ENCODE measurements around the gene KLK3.

Gene KLK3

GRCh38 chr19:50835103-50835784 is 19.5 kb upstream of the KLK3 start:
- no peaks in the 10 kb centered on the region for H3K9me3 ChIP-seq (ENCODE audit: insufficient read depth, low read length)
- H3K4me2 ChIP-seq (ENCODE audit: low read depth, low read length, poor library complexity, severe bottlenecking): peak overlapping the region; percentile 59
- H3K4me3 ChIP-seq (ENCODE audit: insufficient read depth, low read length, poor library complexity, severe bottlenecking): peak overlapping the region; percentile 39
- H3K27me3 ChIP-seq (ENCODE audit: low read length): no peaks in the 10 kb centered on the region
- H3F3A ChIP-seq (ENCODE audit: insufficient read depth): no peaks in the 10 kb centered on the region
- H4K20me1 ChIP-seq (ENCODE audit: low read depth, low read length): no peaks in the 10 kb centered on the region
- no peaks in the 10 kb centered on the region for H3K36me3 ChIP-seq (ENCODE audit: low read length)
- peak overlapping the region; percentile 40 for H2AFZ ChIP-seq (ENCODE audit: low read depth, low read length, severe bottlenecking)
- no peaks in the 10 kb centered on the region for H3K79me2 ChIP-seq (ENCODE audit: insufficient read depth, low read length)
- H3K9ac ChIP-seq (ENCODE audit: low read length): peak overlapping the region; percentile 44
- TF ChIP-seq EZH2phosphoT487 (conservative IDR thresholded peaks at IDR 0.05; ENCODE audit: low read length) (no peak), CTCF (IDR thresholded peaks at IDR 0.05; ENCODE audit: insufficient read depth, low read length, poor library complexity, severe bottlenecking) (no peak)
- H3K9me2 ChIP-seq (replicated peaks; ENCODE audit: insufficient read depth, low read length): no peaks in the 10 kb centered on the region
- H3K27ac ChIP-seq (ENCODE audit: low read depth, low read length): no peak overlapping the region

GRCh38 chr19:50835785-50836542 is 18.8 kb upstream of the KLK3 start:
- H3K4me3 ChIP-seq (ENCODE audit: insufficient read depth, low read length, poor library complexity, severe bottlenecking): peak overlapping the region; percentile 39
- no peaks in the 10 kb centered on the region for H3K36me3 ChIP-seq (ENCODE audit: low read length)
- H3K9me3 ChIP-seq (ENCODE audit: insufficient read depth, low read length): no peaks in the 10 kb centered on the region
- TF ChIP-seq EZH2phosphoT487 (conservative IDR thresholded peaks at IDR 0.05; ENCODE audit: low read length) (no peak), CTCF (IDR thresholded peaks at IDR 0.05; ENCODE audit: insufficient read depth, low read length, poor library complexity, severe bottlenecking) (no peak)
- no peak overlapping the region for H3K27ac ChIP-seq (ENCODE audit: low read depth, low read length)
- no peaks in the 10 kb centered on the region for H3K27me3 ChIP-seq (ENCODE audit: low read length)
- no peaks in the 10 kb centered on the region for H3F3A ChIP-seq (ENCODE audit: insufficient read depth)
- H4K20me1 ChIP-seq (ENCODE audit: low read depth, low read length): no peaks in the 10 kb centered on the region
- H3K79me2 ChIP-seq (ENCODE audit: insufficient read depth, low read length): no peaks in the 10 kb centered on the region
- no peaks in the 10 kb centered on the region for H3K9me2 ChIP-seq (replicated peaks; ENCODE audit: insufficient read depth, low read length)
- peak overlapping the region; percentile 44 for H3K9ac ChIP-seq (ENCODE audit: low read length)
- H2AFZ ChIP-seq (ENCODE audit: low read depth, low read length, severe bottlenecking): peak overlapping the region; percentile 40
- H3K4me2 ChIP-seq (ENCODE audit: low read depth, low read length, poor library complexity, severe bottlenecking): peak overlapping the region; percentile 59

GRCh38 chr19:50836543-50837195 is 18.0 kb upstream of the KLK3 start:
- Histone ChIP-seq H3K9me2 (replicated peaks; ENCODE audit: insufficient read depth, low read length) (no peaks in the 10 kb centered on the region), H3K27me3 (ENCODE audit: low read length) (no peaks in the 10 kb centered on the region), H3K4me3 (ENCODE audit: insufficient read depth, low read length, poor library complexity, severe bottlenecking) (no peak overlapping the region), H3K9ac (ENCODE audit: low read length) (no peak overlapping the region), H2AFZ (ENCODE audit: low read depth, low read length, severe bottlenecking) (no peak overlapping the region), H3F3A (ENCODE audit: insufficient read depth) (no peaks in the 10 kb centered on the region), H3K27ac (ENCODE audit: low read depth, low read length) (no peak overlapping the region), H3K79me2 (ENCODE audit: insufficient read depth, low read length) (no peaks in the 10 kb centered on the region), H3K36me3 (ENCODE audit: low read length) (no peaks in the 10 kb centered on the region), H3K9me3 (ENCODE audit: insufficient read depth, low read length) (no peaks in the 10 kb centered on the region), H4K20me1 (ENCODE audit: low read depth, low read length) (no peaks in the 10 kb centered on the region), H3K4me2 (ENCODE audit: low read depth, low read length, poor library complexity, severe bottlenecking) (no peak overlapping the region)
- TF ChIP-seq EZH2phosphoT487 (conservative IDR thresholded peaks at IDR 0.05; ENCODE audit: low read length) (no peak), CTCF (IDR thresholded peaks at IDR 0.05; ENCODE audit: insufficient read depth, low read length, poor library complexity, severe bottlenecking) (no peak)
